PC-9 (cell line): ENCODE data around the gene SRGAP3. TPM values are rescaled to one million over a fixed set of nuclear protein-coding genes. Genes with fewer than 3 reads are reported as not detected.

ENCODE experiments used
- BruUV-seq: library from RNA; stranded (reverse); fragments of 400-500 nt; replicated peaks from 2 replicates; lab custom pipeline; 2021; lab: Mats Ljungman, UMichigan
- CTCF ChIA-PET: fragments of 300-600 bp; sonication (Branson Sonifier 250); formaldehyde crosslinking; loops from one replicate; lab custom pipeline; 2022; ENCODE audit warnings: antibody characterized with exemption; lab: Charles Lee
- POLR2A ChIA-PET: fragments of 300-600 bp; sonication (Branson Sonifier 250); formaldehyde crosslinking; loops from one replicate; lab custom pipeline; 2022; ENCODE audit warnings: antibody characterized with exemption; ENCODE audit not compliant: unreplicated experiment; lab: Charles Lee
- DNase-seq, 2 experiments: peaks; one replicate each; pipeline versions ENCODE4 v3.0.0 to v3.0.0-alpha.2; 2015 to 2022; ENCODE audit warnings: mixed read lengths in 1 of 2
- H2AFZ ChIP-seq: fragments of 200-600 bp; sonication (generic); 2 replicates; pipeline ENCODE4 v1.8.1; 2017; ENCODE audit warnings: antibody characterized with exemption
- H3F3A ChIP-seq: fragments of 200-600 bp; sonication (generic); 2 replicates; pipeline ENCODE4 v1.8.1; 2017; ENCODE audit warnings: antibody characterized with exemption, mild to moderate bottlenecking, low read depth; ENCODE audit not compliant: insufficient read depth
- H3K27ac ChIP-seq: fragments of 200-600 bp; sonication (generic); 2 replicates; pipeline ENCODE4 v1.6.1; 2016; ENCODE audit warnings: mixed run types
- H3K27me3 ChIP-seq: fragments of 200-600 bp; sonication (generic); 2 replicates; pipeline ENCODE4 v1.6.1; 2016; ENCODE audit warnings: low read depth, mixed run types; ENCODE audit not compliant: insufficient read depth
- H3K36me3 ChIP-seq: fragments of 200-600 bp; sonication (generic); 2 replicates; pipeline ENCODE4 v1.6.1; 2016; ENCODE audit warnings: low read depth, mixed run types
- H3K4me1 ChIP-seq: fragments of 200-600 bp; sonication (generic); replicated peaks from 2 replicates; pipeline ENCODE4 v1.6.1; 2016; ENCODE audit warnings: mixed run types; ENCODE audit not compliant: insufficient read depth
- H3K4me2 ChIP-seq: fragments of 200-600 bp; sonication (generic); 2 replicates; pipeline ENCODE4 v1.6.1; 2017; ENCODE audit warnings: mixed run types
- H3K4me3 ChIP-seq: fragments of 200-600 bp; sonication (generic); 2 replicates; pipeline ENCODE4 v1.6.1; 2016; ENCODE audit warnings: mixed run types
- H3K79me2 ChIP-seq: fragments of 200-600 bp; sonication (generic); 2 replicates; pipeline ENCODE4 v1.6.1; 2017; ENCODE audit warnings: low read depth, mixed run types
- H3K9me2 ChIP-seq: fragments of 200-600 bp; sonication (generic); 2 replicates; pipeline ENCODE4 v1.8.1; 2017; ENCODE audit warnings: mild to moderate bottlenecking; ENCODE audit not compliant: insufficient read depth
- H3K9me3 ChIP-seq: fragments of 200-600 bp; sonication (generic); 2 replicates; pipeline ENCODE4 v1.8.1; 2016; ENCODE audit warnings: low read depth; ENCODE audit not compliant: insufficient read depth
- H4K20me1 ChIP-seq: fragments of 200-600 bp; sonication (generic); 2 replicates; pipeline ENCODE4 v1.8.1; 2017; ENCODE audit not compliant: insufficient read depth
- CTCF ChIP-seq: fragments of 200-600 bp; sonication (generic); conservative IDR thresholded peaks from 2 replicates; pipeline ENCODE4 v1.6.1; 2017; ENCODE audit warnings: mixed run types, antibody characterized with exemption, mild to moderate bottlenecking, moderate library complexity
- EZH2 ChIP-seq: fragments of 200-600 bp; sonication (generic); IDR thresholded peaks from 2 replicates; pipeline ENCODE4 v1.8.0; 2017; ENCODE audit warnings: antibody characterized with exemption, low read depth
- intact Hi-C: fragments of 100-400 bp; cut with micrococcal nuclease; formaldehyde crosslinking; loops from one replicate; pipeline ENCODE4 v1.10.0; 2022; ENCODE audit not compliant: unreplicated experiment
- total RNA-seq: library from RNA; stranded (reverse); gene quantifications from 2 replicates; pipeline ENCODE4 v1.2.3, GENCODE V29; 2021

SRGAP3 gene
- total RNA-seq, 1 experiment from 2014 or later, result 17.5 TPM

DNA sequence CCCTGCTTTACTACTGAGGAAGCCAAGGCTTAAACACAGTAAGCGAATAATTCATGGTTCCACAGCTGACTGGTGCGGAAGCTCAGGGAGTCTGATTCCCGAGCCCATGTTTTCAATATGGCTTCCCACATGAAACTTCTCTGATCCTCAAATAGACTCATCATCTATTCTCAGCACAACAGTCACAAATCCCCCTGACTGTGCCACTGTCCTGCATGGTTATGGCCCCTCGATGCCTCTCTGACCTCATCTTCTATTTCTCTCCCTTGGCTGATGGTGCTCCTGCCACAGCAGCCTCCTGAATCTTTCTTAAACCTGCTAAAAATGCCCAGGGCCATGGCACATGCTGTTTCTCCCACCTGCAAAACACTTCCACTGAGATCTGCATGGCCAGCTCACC is 43.2 kb downstream of the SRGAP3 start:
- Histone ChIP-seq H3K36me3 (no peaks in the 10 kb centered on the region), H4K20me1 (no peaks in the 10 kb centered on the region), H3K4me2 (no peak overlapping the region), H3K79me2 (no peaks in the 10 kb centered on the region), H3K9me3 (no peaks in the 10 kb centered on the region), H3K9me2 (no peaks in the 10 kb centered on the region), H3K4me1 (no peaks in the 10 kb centered on the region), H3K4me3 (no peak overlapping the region), H3K27me3 (no peaks in the 10 kb centered on the region), H3K27ac (no peak overlapping the region), H2AFZ (no peak overlapping the region), H3F3A (no peaks in the 10 kb centered on the region)
- no TSS peak for BruUV-seq
- no peak for DNase-seq
- intact Hi-C loops, result no loop called here
- TF ChIP-seq EZH2, result no peak
- no peak for TF ChIP-seq CTCF
- CTCF ChIA-PET, result no interaction called here
- POLR2A ChIA-PET, result no interaction called here

- Histone ChIP-seq H3K36me3 (no peaks in the 10 kb centered on the region), H3K4me2 (no peak overlapping the region), H3F3A (no peaks in the 10 kb centered on the region), H3K27ac (no peak overlapping the region), H4K20me1 (no peaks in the 10 kb centered on the region), H3K9me2 (no peaks in the 10 kb centered on the region), H3K9me3 (no peaks in the 10 kb centered on the region), H3K79me2 (no peaks in the 10 kb centered on the region), H3K27me3 (no peaks in the 10 kb centered on the region), H3K4me3 (no peak overlapping the region), H2AFZ (no peak overlapping the region), H3K4me1 (no peaks in the 10 kb centered on the region)
- ChIA-PET POLR2A (no interaction called here), CTCF (no interaction called here)
- TF ChIP-seq EZH2 (no peak), CTCF (no peak)
- BruUV-seq, result no TSS peak
- no peak for DNase-seq
- intact Hi-C loops, result no loop called here
Observed at GRCh38 chr3:9205345-9206143, 43.9 kb downstream of the SRGAP3 start.

- no peak for TF ChIP-seq EZH2
- TF ChIP-seq CTCF, result no peak
- no peak for DNase-seq
- H3K4me2 ChIP-seq, result no peak overlapping the region
- no peaks in the 10 kb centered on the region for H3K4me1 ChIP-seq
- no peaks in the 10 kb centered on the region for H4K20me1 ChIP-seq
- intact Hi-C loops, result no loop called here
- no peak overlapping the region for H3K4me3 ChIP-seq
- H2AFZ ChIP-seq, result no peak overlapping the region
- ChIA-PET CTCF (no interaction called here), POLR2A (no interaction called here)
- no peaks in the 10 kb centered on the region for H3F3A ChIP-seq
- no peak overlapping the region for H3K27ac ChIP-seq
- H3K9me3 ChIP-seq, result no peaks in the 10 kb centered on the region
- H3K9me2 ChIP-seq, result no peaks in the 10 kb centered on the region
- H3K79me2 ChIP-seq, result no peaks in the 10 kb centered on the region
- no peaks in the 10 kb centered on the region for H3K27me3 ChIP-seq
- BruUV-seq, result no TSS peak
- H3K36me3 ChIP-seq, result no peaks in the 10 kb centered on the region
Observed at GRCh38 chr3:9204253-9204992, 45.0 kb downstream of the SRGAP3 start.
